Endothelial cell of umbilical vein (primary cell): ENCODE measurements around the gene ATXN1L. TPM values are rescaled to one million over a fixed set of nuclear protein-coding genes. Genes with fewer than 3 reads are reported as not detected.

Source experiments
- BruUV-seq: library from RNA; stranded (reverse); fragments of 400-500 nt; replicated peaks from 2 replicates; lab custom pipeline; 2021; lab: Mats Ljungman, UMichigan
- CTCF ChIA-PET: fragments of 300-600, 350-600 bp; sonication (Branson Sonifier 250); formaldehyde crosslinking; loops from one replicate; lab custom pipeline; 2021; ENCODE audit warnings: antibody characterized with exemption, inconsistent platforms; lab: Charles Lee
- POLR2A ChIA-PET: fragments of 300-600, 350-600 bp; sonication (Branson Sonifier 250); formaldehyde crosslinking; loops from one replicate; lab custom pipeline; 2021; ENCODE audit warnings: antibody characterized with exemption, inconsistent platforms; lab: Charles Lee
- DNase-seq: peaks from one replicate; pipeline ENCODE4 v3.0.0-alpha.2; 2011; ENCODE audit warnings: low read depth, low spot score
- FAIRE-seq: peaks from 2 replicates; lab custom pipeline; 2011; peaks lifted over from hg19 to GRCh38; lab: Jason Lieb, UNC
- H2AFZ ChIP-seq: 2 replicates; pipeline ENCODE4 v1.6.0; 2012; ENCODE audit warnings: low read depth, low read length, control low read depth, inconsistent platforms
- H3K27ac ChIP-seq: 2 replicates; pipeline ENCODE4 v1.5.1; 2011; ENCODE audit warnings: low read depth, mild to moderate bottlenecking, control low read depth, low read length, moderate library complexity; ENCODE audit not compliant: insufficient read depth
- H3K27me3 ChIP-seq, 2 experiments: 2 replicates each; pipeline versions ENCODE4 v1.6.0 to v1.6.1; 2011; ENCODE audit warnings: low read length in 2 of 2, mixed read lengths in 1 of 2; ENCODE audit not compliant: control insufficient read depth in 2 of 2, insufficient read depth in 2 of 2
- H3K36me3 ChIP-seq, 2 experiments: 2 replicates in 1 of 2; 3 replicates in 1 of 2; pipeline ENCODE4 v1.5.1; 2011; ENCODE audit warnings: low read length in 2 of 2, mild to moderate bottlenecking in 1 of 2, moderate library complexity in 1 of 2; ENCODE audit not compliant: control insufficient read depth in 2 of 2, insufficient read depth in 2 of 2; ENCODE audit errors: extremely low read depth in 1 of 2
- H3K4me1 ChIP-seq: 3 replicates; pipeline ENCODE4 v1.5.1; 2011; ENCODE audit warnings: mild to moderate bottlenecking, low read length; ENCODE audit not compliant: control insufficient read depth, insufficient read depth; ENCODE audit errors: extremely low read depth
- H3K4me2 ChIP-seq: 2 replicates; pipeline ENCODE4 v1.6.1; 2011; ENCODE audit warnings: low read length, control low read depth, mixed read lengths; ENCODE audit not compliant: insufficient read depth
- H3K4me3 ChIP-seq, 3 experiments: fragments of 200-600 bp in 1 of 3; sonication (generic), shearing (Covaris generic) in 1 of 3; replicated peaks in 1 of 3; 2 replicates each; pipeline ENCODE4 v1.5.1; 2011 to 2016; ENCODE audit warnings: control low read depth in 3 of 3, low read length in 3 of 3, mild to moderate bottlenecking in 2 of 3, inconsistent platforms in 1 of 3, low read depth in 1 of 3, moderate library complexity in 1 of 3; ENCODE audit not compliant: insufficient read depth in 1 of 3
- H3K79me2 ChIP-seq: 2 replicates; pipeline ENCODE4 v1.6.0; 2012; ENCODE audit warnings: low read length, inconsistent platforms; ENCODE audit not compliant: control insufficient read depth, insufficient read depth
- H3K9ac ChIP-seq: replicated peaks from 2 replicates; pipeline ENCODE3; 2011; ENCODE audit warnings: low read length, control low read depth; ENCODE audit not compliant: insufficient read depth; ENCODE audit errors: extremely low read depth
- H3K9me1 ChIP-seq: replicated peaks from 3 replicates; pipeline ENCODE4 v1.6.0; 2011; ENCODE audit warnings: mild to moderate bottlenecking, low read length; ENCODE audit not compliant: control insufficient read depth, insufficient read depth; ENCODE audit errors: extremely low read depth
- H3K9me3 ChIP-seq: replicated peaks from 2 replicates; pipeline ENCODE4 v1.5.1; 2012; ENCODE audit warnings: low read length, inconsistent platforms; ENCODE audit not compliant: control insufficient read depth, insufficient read depth
- H4K20me1 ChIP-seq: replicated peaks from 2 replicates; pipeline ENCODE3; 2011; ENCODE audit warnings: mild to moderate bottlenecking, low read length; ENCODE audit not compliant: control insufficient read depth, insufficient read depth; ENCODE audit errors: extremely low read depth
- EZH2 ChIP-seq: IDR thresholded peaks from 2 replicates; pipeline ENCODE4 v1.6.1; 2012; ENCODE audit warnings: borderline replicate concordance, low read depth, mild to moderate bottlenecking, moderate library complexity, low read length, inconsistent platforms; ENCODE audit not compliant: severe bottlenecking
- FOS ChIP-seq: IDR thresholded peaks from 2 replicates; pipeline ENCODE4 v1.6.1; 2011; ENCODE audit warnings: mild to moderate bottlenecking, low read length, moderate library complexity, borderline replicate concordance; ENCODE audit not compliant: insufficient read depth
- GATA2 ChIP-seq: IDR thresholded peaks from 2 replicates; pipeline ENCODE4 v1.7.0; 2011; ENCODE audit warnings: low read depth, mild to moderate bottlenecking, moderate library complexity, mixed read lengths, low read length; ENCODE audit not compliant: insufficient read length, insufficient read depth
- JUN ChIP-seq: IDR thresholded peaks from 2 replicates; pipeline ENCODE4 v1.6.1; 2011; ENCODE audit warnings: borderline replicate concordance, low read depth; ENCODE audit not compliant: insufficient read length, insufficient read depth
- MYC ChIP-seq: IDR thresholded peaks from one replicate; pipeline ENCODE4 v1.6.1; 2011; ENCODE audit warnings: mild to moderate bottlenecking, low read depth, low read length
- POLR2A ChIP-seq: IDR thresholded peaks from 2 replicates; pipeline ENCODE4 v1.6.1; 2012; ENCODE audit warnings: low read depth, mild to moderate bottlenecking, control low read depth, low read length
- POLR2AphosphoS5 ChIP-seq: IDR thresholded peaks from 2 replicates; pipeline ENCODE4 v1.6.1; 2012; ENCODE audit warnings: low read depth, mild to moderate bottlenecking, control low read depth, low read length, moderate library complexity; ENCODE audit not compliant: insufficient read depth
- dilution Hi-C: fragments of 300-500 bp; cut with MboI; formaldehyde crosslinking; loops from one replicate; pipeline ENCODE4 v1.15.0; 2019; ENCODE audit warnings: low sequenced_read_pairs; ENCODE audit not compliant: extremely low pct_ligation_motif_present
- intact Hi-C: fragments of 100-400 bp; cut with micrococcal nuclease; formaldehyde crosslinking; loops from one replicate; pipeline ENCODE4 v1.10.0; 2022
- polyA plus RNA-seq, 4 experiments: library from polyadenylated mRNA; depleted of rRNA in 3 of 4; stranded (reverse) in 3 of 4; unstranded in 1 of 4; fragments of >200 nt; gene quantifications; 2 replicates each; pipeline versions ENCODE4 v1.2.1 to v1.2.3, GENCODE V29; 2011 to 2012; ENCODE audit warnings: missing spikeins in 1 of 4
- total RNA-seq: library from RNA; stranded (reverse); gene quantifications from 2 replicates; pipeline ENCODE4 v1.2.3, GENCODE V29; 2021
- TF ChIP-seq, protein P1 (sequence below): IDR thresholded peaks from 2 replicates; pipeline ENCODE4 v1.6.1; 2011; ENCODE audit not compliant: insufficient read depth, insufficient read length
- TF ChIP-seq, protein P2 (sequence below), 2 donors: IDR thresholded peaks; 1 replicate in 1 of 2; 2 replicates in 1 of 2; pipeline ENCODE4 v1.5.1; 2011; ENCODE audit warnings: low read length in 2 of 2, mild to moderate bottlenecking in 2 of 2, moderate library complexity in 2 of 2, control low read depth in 1 of 2, inconsistent platforms in 1 of 2, low read depth in 1 of 2; ENCODE audit not compliant: insufficient read depth in 1 of 2; ENCODE audit errors: extremely low read depth in 1 of 2

Gene ATXN1L
- total and polyA plus RNA-seq, 2 donors (not counting 3 experiments of a cell fraction or from before 2014, with no cell fraction given): 15.6 to 23.9 TPM

DNA sequence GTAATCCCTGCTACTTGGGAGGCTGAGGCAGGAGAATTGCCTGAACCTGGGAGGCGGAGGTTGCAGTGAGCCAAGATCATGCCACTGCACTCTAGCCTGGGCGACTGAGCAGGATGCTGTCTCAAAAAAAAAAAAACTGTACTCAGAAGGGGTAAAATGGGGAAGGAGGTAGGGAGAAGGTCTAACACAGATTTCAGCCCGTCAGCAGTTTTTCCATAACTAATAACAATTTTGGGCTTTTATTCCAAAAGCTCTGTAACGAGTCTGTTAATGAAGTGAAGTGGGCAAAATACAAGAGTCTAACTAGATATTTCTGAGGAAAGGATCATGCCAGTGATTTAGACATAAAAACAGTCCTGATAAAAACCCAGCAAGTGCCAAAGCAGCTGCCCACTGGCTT lies 27.4 kb downstream of the ATXN1L start:
- Histone ChIP-seq H3K4me2 (no peak overlapping the region), H2AFZ (no peak overlapping the region), H3K79me2 (no peaks in the 10 kb centered on the region), H3K36me3 (peaks cover 0 to 4% of the 10 kb centered on the region in 2 experiments), H3K27me3 (no peaks in the 10 kb centered on the region), H3K4me3 (no peak overlapping the region), H3K4me1 (no peaks in the 10 kb centered on the region), H3K9me3 (no peaks in the 10 kb centered on the region), H3K27ac (no peak overlapping the region), H3K9me1 (no peaks in the 10 kb centered on the region), H3K9ac (no peak overlapping the region), H4K20me1 (no peaks in the 10 kb centered on the region)
- intact Hi-C loops (no loop called here), dilution Hi-C loops (no loop called here)
- FAIRE-seq (no peak), DNase-seq (no peak)
- CTCF ChIA-PET: interaction anchor here (5.4 kb wide), 1 partner anchor 9 kb away, joined by 50 read pairs; the partner anchor contains the start of gene ZNF821
- no TSS peak for BruUV-seq
- TF ChIP-seq, protein P1, sequence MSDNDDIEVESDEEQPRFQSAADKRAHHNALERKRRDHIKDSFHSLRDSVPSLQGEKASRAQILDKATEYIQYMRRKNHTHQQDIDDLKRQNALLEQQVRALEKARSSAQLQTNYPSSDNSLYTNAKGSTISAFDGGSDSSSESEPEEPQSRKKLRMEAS: no peak
- no peak for TF ChIP-seq MYC
- TF ChIP-seq EZH2: no peak
- POLR2A ChIA-PET: no interaction called here

DNA sequence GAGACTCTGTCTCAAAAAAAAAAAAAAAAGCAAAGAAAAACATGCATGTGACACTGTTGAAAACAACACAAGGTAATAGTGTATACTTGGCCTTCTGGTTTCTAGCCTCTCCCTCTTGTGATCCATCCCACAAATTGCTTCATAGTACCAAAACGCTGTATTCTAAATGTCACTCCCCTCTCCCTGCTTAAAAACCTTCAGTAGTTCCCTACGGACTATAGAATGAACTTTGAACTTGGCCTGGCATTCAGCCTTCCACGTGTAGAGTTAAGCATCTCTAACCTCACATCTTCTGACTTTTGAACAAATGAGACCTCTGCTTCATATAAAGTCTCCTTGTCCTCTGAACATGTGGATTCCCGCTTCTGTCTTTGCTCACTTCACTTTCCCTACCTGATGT lies 33.1 kb downstream of the ATXN1L start:
- H3K79me2 ChIP-seq: no peaks in the 10 kb centered on the region
- no peak overlapping the region for H2AFZ ChIP-seq
- no peak overlapping the region for H3K27ac ChIP-seq
- H3K9me3 ChIP-seq: no peaks in the 10 kb centered on the region
- H3K9ac ChIP-seq: no peak overlapping the region
- ChIA-PET CTCF (interaction anchor here (1.2 to 1.5 kb wide), 2 partner anchors 21 to 83 kb away, joined by 3 to 6 read pairs; no protein-coding TSS in a partner anchor), POLR2A (no interaction called here)
- no peak for FAIRE-seq
- intact Hi-C loops (no loop called here), dilution Hi-C loops (no loop called here)
- no peaks in the 10 kb centered on the region for H4K20me1 ChIP-seq
- H3K27me3 ChIP-seq: no peaks in the 10 kb centered on the region
- BruUV-seq: no TSS peak
- H3K4me3 ChIP-seq: no peak overlapping the region
- no peaks in the 10 kb centered on the region for H3K9me1 ChIP-seq
- DNase-seq: no peak
- peaks cover 16% of the 10 kb centered on the region for H3K4me1 ChIP-seq
- H3K4me2 ChIP-seq: no peak overlapping the region
- no peak for TF ChIP-seq POLR2A
- TF ChIP-seq JUN: no peak
- TF ChIP-seq, protein P1: no peak
- no peak for TF ChIP-seq FOS
- no peak for TF ChIP-seq GATA2
- no peak for TF ChIP-seq MYC
- TF ChIP-seq, protein P2, sequence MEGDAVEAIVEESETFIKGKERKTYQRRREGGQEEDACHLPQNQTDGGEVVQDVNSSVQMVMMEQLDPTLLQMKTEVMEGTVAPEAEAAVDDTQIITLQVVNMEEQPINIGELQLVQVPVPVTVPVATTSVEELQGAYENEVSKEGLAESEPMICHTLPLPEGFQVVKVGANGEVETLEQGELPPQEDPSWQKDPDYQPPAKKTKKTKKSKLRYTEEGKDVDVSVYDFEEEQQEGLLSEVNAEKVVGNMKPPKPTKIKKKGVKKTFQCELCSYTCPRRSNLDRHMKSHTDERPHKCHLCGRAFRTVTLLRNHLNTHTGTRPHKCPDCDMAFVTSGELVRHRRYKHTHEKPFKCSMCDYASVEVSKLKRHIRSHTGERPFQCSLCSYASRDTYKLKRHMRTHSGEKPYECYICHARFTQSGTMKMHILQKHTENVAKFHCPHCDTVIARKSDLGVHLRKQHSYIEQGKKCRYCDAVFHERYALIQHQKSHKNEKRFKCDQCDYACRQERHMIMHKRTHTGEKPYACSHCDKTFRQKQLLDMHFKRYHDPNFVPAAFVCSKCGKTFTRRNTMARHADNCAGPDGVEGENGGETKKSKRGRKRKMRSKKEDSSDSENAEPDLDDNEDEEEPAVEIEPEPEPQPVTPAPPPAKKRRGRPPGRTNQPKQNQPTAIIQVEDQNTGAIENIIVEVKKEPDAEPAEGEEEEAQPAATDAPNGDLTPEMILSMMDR (IDR thresholded peaks at IDR 0.05; ENCODE audit: extremely low read depth in 1 of 2, insufficient read depth in 1 of 2, low read depth in 1 of 2, low read length in 2 of 2): no peak
- TF ChIP-seq EZH2: no peak
- TF ChIP-seq POLR2AphosphoS5: no peak
- H3K36me3 ChIP-seq: peaks cover 0 to 9% of the 10 kb centered on the region in 2 experiments
